K562 (cell line): ENCODE measurements around the gene ACP4. TPM values are rescaled to one million over a fixed set of nuclear protein-coding genes. Genes with fewer than 3 reads are reported as not detected.

ENCODE experiments used
- DLX4 ChIP-seq: fragments of 250-450 bp; sonication (Bioruptor Pico); IDR thresholded peaks from 2 replicates; pipeline ENCODE4 v1.6.1; 2021; ENCODE audit warnings: mild to moderate bottlenecking
- ETS1 ChIP-seq: conservative IDR thresholded peaks from 2 replicates; pipeline ENCODE4 v1.6.1; 2011; ENCODE audit warnings: low read depth, mild to moderate bottlenecking, low read length; ENCODE audit not compliant: control insufficient read depth
- HDAC3 ChIP-seq: fragments of 450-650 bp; IDR thresholded peaks from 2 replicates; pipeline ENCODE4 v1.6.1; 2018; ENCODE audit warnings: borderline replicate concordance, mild to moderate bottlenecking, moderate library complexity; ENCODE audit not compliant: partially characterized antibody
- HES1 ChIP-seq: fragments of 450-650 bp; IDR thresholded peaks from 2 replicates; pipeline ENCODE4 v1.6.1; 2016; ENCODE audit warnings: low read depth, mild to moderate bottlenecking, moderate library complexity
- IRF9 ChIP-seq: fragments of 450-650 bp; IDR thresholded peaks from 2 replicates; pipeline ENCODE4 v1.6.1; 2016; ENCODE audit warnings: missing biosample characterization, missing genetic modification characterization
- MCM7 ChIP-seq, 2 experiments: fragments of 450-650 bp; IDR thresholded peaks; 2 replicates each; pipeline ENCODE4 v1.6.1; 2016 to 2018
- NUFIP1 ChIP-seq: fragments of 450-650 bp; IDR thresholded peaks from 2 replicates; pipeline ENCODE4 v1.6.1; 2018; ENCODE audit not compliant: partially characterized antibody
- PRDM10 ChIP-seq: fragments of 450-650 bp; IDR thresholded peaks from 2 replicates; pipeline ENCODE4 v1.6.1; 2018; ENCODE audit not compliant: partially characterized antibody
- RBM22 ChIP-seq: fragments of 200-400 bp; formaldehyde crosslinking; IDR thresholded peaks from 2 replicates; pipeline ENCODE4 v1.6.1; 2018; ENCODE audit warnings: low read length, low read depth; ENCODE audit not compliant: poor library complexity, severe bottlenecking
- SRSF7 ChIP-seq: fragments of 200-400 bp; formaldehyde crosslinking; optimal IDR thresholded peaks from 2 replicates; pipeline ENCODE3; 2017; ENCODE audit warnings: mild to moderate bottlenecking, low read depth, low read length
- TBL1XR1 ChIP-seq, 2 experiments: IDR thresholded peaks; 2 replicates each; pipeline ENCODE4 v1.6.1; 2012; ENCODE audit warnings: improper control_type of control experiment in 2 of 2, low read length in 2 of 2, mild to moderate bottlenecking in 1 of 2
- TGIF2 ChIP-seq: sonication (generic); formaldehyde crosslinking; IDR thresholded peaks from 2 replicates; pipeline ENCODE4 v1.8.1; 2022; ENCODE audit warnings: mild to moderate bottlenecking, missing genetic modification reagents, moderate library complexity
- TSC22D4 ChIP-seq: fragments of 450-650 bp; IDR thresholded peaks from 2 replicates; pipeline ENCODE4 v1.6.1; 2016; ENCODE audit warnings: missing genetic modification characterization, missing biosample characterization, control low read depth
- ZBED1 ChIP-seq: IDR thresholded peaks from 2 replicates; pipeline ENCODE4 v1.6.1; 2014
- ZBTB8A ChIP-seq: fragments of 450-650 bp; IDR thresholded peaks from 2 replicates; pipeline ENCODE4 v1.6.1; 2018; ENCODE audit warnings: mild to moderate bottlenecking, moderate library complexity; ENCODE audit not compliant: partially characterized antibody
- ZNF133 ChIP-seq: fragments of 250-450 bp; sonication (Bioruptor Pico); IDR thresholded peaks from 2 replicates; pipeline ENCODE4 v1.4.0; 2020; ENCODE audit warnings: mild to moderate bottlenecking
- ZNF280A ChIP-seq: fragments of 450-650 bp; IDR thresholded peaks from 2 replicates; pipeline ENCODE4 v1.6.1; 2018; ENCODE audit warnings: mild to moderate bottlenecking, low read depth; ENCODE audit not compliant: partially characterized antibody
- ZNF584 ChIP-seq: fragments of 200-800 bp; sonication (Bioruptor generic); IDR thresholded peaks from 2 replicates; pipeline ENCODE4 v1.6.1; 2016; ENCODE audit warnings: low read depth, mild to moderate bottlenecking, missing genetic modification characterization, missing compliant biosample characterization
- ZNF644 ChIP-seq: fragments of 200-800 bp; sonication (Bioruptor generic); IDR thresholded peaks from 2 replicates; pipeline ENCODE4 v1.6.1; 2016; ENCODE audit warnings: low read depth, missing genetic modification characterization, missing compliant biosample characterization
- polyA plus RNA-seq, 8 experiments: library from polyadenylated mRNA; depleted of rRNA in 4 of 8; stranded (reverse) in 5 of 8; unstranded in 3 of 8; fragments of >200 nt; fragmentation: Nextera tagmentation in 2 of 8; fragmentation: Illumina TruSeq in 1 of 8; extraction: Ambion mirVana in 2 of 8; extraction: Trizol in 1 of 8; gene quantifications; 2 replicates each; pipeline versions ENCODE4 v1.2.1 to v1.2.3, GENCODE V29; 2011 to 2014; ENCODE audit warnings: inconsistent platforms in 1 of 8, missing spikeins in 1 of 8
- total RNA-seq, 7 experiments: library from RNA; depleted of rRNA in 6 of 7; stranded (reverse); fragments of >200 nt in 6 of 7; fragmentation: Illumina TruSeq in 2 of 7; extraction: Trizol in 2 of 7; gene quantifications; 2 replicates each; pipeline versions ENCODE4 v1.2.1 to v1.2.3, GENCODE V29; 2011 to 2021; ENCODE audit warnings: low replicate concordance in 1 of 7

Gene ACP4
- total and polyA plus RNA-seq, 9 of the 15 experiments (the other 6 are each of a cell fraction or from before 2014, with no cell fraction given), result not detected

GRCh38 chr19:50743537-50743936, 46.7 kb upstream of the ACP4 start (continued):
- no peak for TF ChIP-seq ZNF133
- TF ChIP-seq DLX4, result no peak
- TF ChIP-seq TBL1XR1 (IDR thresholded peaks at IDR 0.05; ENCODE audit: low read length in 2 of 2), result no peak
- no peak for TF ChIP-seq NUFIP1
- no peak for TF ChIP-seq HDAC3
- TF ChIP-seq HES1, result no peak
- TF ChIP-seq MCM7 (IDR thresholded peaks at IDR 0.05), result no peak
- TF ChIP-seq IRF9 (tag), result no peak
- peak; percentile 95 for TF ChIP-seq PRDM10
- TF ChIP-seq TSC22D4 (tag), result no peak
- no peak for TF ChIP-seq ZBED1
- no peak for TF ChIP-seq RBM22
- TF ChIP-seq ZNF644 (tag), result no peak
- no peak for TF ChIP-seq ETS1
- no peak for TF ChIP-seq ZNF584 (CRISPR knock-in tag)
- no peak for TF ChIP-seq TGIF2 (CRISPR knock-in tag)
- no peak for TF ChIP-seq SRSF7
- no peak for TF ChIP-seq ZBTB8A
- TF ChIP-seq ZNF280A, result no peak
